HG02852 (cell line): ENCODE results near the gene CHAC1.
A peak's percentile ranks its signal among the peaks of the same experiment; 100 is the strongest.

Experiments
- ATAC-seq: cut with Tn5 transposase; IDR thresholded peaks from one replicate; pipeline ENCODE4 v1.9.1; 2021; ENCODE audit warnings: mild to moderate bottlenecking, moderate library complexity; ENCODE audit not compliant: unreplicated experiment

The CHAC1 gene

DNA sequence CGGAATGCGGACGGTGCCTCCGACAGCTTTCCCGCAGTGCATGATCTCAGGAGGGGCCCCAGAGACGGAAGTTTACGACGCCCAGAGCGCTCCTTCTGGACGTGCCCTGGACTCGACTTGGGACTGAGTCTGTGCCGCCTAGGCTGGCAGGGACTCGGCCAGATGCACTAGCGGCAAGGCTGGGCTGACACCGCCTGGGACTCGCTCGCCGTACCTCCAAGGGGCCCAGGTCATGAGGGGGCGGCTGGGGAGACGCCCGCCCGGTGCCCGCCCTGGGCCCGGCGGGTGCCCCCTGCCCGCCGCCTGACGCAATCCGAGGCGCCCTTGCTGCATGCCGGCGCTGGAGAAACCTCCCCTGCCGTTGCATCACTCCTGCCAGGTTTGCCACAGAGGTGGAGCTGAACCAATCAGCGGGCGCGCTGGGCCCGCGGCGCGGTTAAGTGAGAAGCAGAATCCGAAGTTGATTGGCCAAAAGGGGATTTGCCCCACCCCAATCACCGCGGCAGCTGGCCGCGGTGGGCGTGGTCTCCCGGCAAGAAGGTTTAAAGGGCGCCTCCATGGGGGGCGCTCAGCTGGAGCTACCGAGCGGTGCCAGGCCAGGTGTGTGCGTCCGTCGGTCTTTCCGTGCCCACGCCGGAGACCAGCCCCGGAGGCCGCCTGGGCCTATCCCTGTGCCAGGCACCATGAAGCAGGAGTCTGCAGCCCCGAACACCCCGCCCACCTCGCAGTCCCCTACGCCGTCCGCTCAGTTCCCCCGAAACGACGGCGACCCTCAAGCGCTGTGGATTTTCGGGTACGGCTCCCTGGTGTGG, at the start of gene CHAC1:
CHAC1 (plus strand) TSS at position 571 of the 812 bp plus-strand sequence; CDS start at position 684, 113 bp downstream.
- peak; percentile 97 for ATAC-seq

- ATAC-seq, result no peak
Measured at GRCh38 chr15:40904552-40905201, 48.6 kb upstream of the CHAC1 start.

GRCh38 chr15:40906091-40906990, 46.9 kb upstream of the CHAC1 start:
- peak; percentile 61 for ATAC-seq

DNA sequence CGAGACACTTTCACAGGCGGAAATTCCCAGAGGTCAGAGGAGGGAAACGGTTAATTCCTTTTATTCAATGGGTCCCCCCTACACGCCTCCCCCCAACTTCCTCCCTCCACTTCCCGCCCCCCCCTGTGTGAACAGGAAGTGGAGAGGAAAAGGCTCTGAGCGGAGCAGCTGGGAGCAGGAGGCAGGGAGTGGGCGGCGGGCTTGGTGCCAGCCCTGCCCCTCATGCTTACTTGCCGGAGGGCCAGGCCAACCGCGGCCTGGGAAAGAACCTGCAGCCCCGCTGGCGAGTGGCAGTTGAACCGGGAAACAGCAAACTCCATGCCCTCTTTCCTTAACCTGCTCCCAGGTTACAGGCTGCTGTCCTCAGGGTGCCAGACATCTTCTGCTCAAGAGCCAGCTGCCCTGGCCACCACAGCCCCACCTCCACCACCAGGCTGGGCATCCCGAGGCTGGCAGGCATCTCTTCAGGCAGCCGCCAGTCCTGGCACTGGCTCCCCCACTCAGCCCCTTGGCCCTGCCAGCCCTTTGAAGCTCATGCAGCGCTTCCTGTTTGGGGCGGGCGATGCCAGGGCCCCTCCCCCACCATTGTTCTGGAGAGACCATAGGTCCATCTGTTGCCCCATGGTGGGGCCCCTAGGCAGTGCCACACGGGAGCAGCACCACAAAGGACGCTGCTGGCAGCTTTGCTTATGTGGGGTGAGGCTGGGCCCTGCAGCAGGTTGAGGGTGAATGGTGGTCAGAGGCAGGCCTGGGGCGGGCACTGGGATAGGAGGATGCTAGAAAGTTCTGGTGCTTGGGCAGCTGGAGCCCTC, 46.1 kb upstream of the CHAC1 start:
- ATAC-seq, result peak; percentile 6

DNA sequence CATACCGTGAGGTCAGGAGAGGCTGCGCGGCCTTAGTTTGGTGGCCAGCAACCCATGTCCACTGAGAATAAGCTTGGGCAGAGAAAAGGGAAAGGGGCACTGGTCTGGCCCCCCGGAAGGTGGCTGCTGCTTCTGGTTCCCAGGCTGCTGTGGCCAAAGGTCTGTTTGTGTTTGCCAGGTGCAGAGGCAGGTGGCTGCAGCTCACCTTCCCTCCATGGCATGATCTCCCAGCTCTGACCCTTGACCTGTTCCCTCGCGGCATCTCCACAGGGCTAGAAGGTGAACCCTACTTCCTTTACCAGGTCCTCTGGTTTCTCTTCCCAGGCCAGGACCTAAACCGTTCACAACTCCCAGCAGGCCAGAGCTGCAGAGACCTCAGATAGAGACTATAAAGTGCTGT, 45.2 kb upstream of the CHAC1 start:
- no peak for ATAC-seq

DNA sequence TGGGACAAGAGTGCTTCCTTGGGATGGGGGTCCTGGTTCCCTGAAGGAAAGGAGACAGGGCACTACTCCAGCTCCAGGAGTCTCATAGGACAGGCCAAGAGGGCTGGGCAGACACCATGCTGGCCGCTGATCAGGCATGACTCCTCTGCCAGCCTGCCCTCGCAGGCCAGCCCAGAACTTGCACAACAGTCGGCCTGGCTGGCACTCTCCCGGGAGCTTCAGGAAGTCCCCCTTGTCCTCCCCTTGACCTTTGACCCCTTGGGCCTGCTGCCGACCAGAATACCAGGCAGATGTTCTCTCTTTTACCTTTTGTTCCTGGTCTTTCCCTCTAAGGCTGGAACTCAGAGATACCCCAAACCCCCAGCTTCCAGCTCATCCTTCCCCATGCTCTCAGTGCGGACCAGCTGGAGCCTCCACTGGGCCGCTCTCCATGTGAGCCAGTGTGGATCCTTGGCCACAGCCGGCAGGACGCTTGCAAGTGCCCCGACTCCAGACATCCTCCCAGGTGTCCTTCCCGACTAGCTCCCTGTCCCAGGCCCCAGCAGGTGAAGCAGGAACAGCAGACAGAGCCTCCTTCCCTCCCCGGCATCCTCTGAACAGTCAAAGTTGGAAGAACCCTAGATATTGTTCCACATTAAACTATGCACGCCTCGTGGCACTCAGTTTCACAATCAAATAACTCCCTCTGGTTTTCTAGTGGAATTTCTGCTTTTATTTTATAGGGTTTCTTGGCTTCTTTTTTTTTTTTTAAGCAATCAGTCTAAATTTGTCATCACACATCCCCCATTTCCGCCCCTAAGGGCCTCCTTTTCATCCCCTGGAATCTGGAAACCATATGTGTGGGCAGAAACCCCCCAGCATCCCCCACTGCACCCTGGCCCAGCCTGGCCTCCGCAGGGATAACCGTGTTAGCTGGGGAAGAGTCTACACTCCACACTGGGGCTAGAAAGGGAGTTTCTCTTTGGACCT, 43.3 kb upstream of the CHAC1 start:
- no peak for ATAC-seq

DNA sequence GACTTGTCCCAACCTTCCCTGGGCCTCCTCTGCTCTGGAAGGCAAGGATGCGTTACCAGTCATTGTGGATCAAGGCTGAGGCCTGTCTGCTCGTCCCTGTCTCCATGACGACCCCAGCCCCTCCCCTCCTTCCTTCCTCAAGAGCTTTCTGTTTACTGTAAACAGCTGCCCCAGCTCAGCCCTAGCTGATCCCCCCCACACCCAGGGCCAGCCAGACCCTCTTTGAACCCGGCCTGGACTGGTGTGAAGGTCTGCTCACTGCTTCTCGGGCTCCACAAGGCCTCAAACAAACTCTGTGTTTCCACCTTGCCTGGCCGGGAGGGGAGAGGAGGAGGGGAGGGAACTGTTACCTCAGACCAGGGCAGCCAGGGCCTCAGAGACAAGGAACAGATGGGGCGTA, 42.1 kb upstream of the CHAC1 start:
- ATAC-seq, result no peak

GRCh38 chr15:40911693-40912092, 41.6 kb upstream of the CHAC1 start:
- ATAC-seq, result no peak

- ATAC-seq, result no peak
Measured at GRCh38 chr15:40912478-40912877, 40.8 kb upstream of the CHAC1 start.

- ATAC-seq, result no peak
Measured at GRCh38 chr15:40914013-40914412, 39.3 kb upstream of the CHAC1 start.

DNA sequence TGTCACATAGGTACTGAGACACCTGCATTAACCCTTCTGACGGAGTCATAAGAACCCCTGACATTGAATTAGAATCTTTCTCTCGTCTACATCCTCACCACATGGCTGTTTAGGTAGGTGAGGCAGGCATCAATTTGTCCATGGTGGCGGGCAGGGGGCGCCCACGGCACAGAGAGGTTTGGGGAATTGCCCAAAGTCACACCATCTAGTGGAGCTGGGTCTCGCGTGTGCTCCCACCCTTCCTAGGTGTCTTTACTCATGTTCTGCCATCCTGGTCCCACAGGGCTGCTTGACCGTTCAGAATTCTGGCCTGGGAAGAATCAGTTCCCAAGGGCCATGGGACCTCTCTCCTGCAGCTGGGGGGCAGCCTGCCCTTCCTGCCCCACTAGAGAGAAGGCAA, 38.8 kb upstream of the CHAC1 start:
- ATAC-seq, result no peak

DNA sequence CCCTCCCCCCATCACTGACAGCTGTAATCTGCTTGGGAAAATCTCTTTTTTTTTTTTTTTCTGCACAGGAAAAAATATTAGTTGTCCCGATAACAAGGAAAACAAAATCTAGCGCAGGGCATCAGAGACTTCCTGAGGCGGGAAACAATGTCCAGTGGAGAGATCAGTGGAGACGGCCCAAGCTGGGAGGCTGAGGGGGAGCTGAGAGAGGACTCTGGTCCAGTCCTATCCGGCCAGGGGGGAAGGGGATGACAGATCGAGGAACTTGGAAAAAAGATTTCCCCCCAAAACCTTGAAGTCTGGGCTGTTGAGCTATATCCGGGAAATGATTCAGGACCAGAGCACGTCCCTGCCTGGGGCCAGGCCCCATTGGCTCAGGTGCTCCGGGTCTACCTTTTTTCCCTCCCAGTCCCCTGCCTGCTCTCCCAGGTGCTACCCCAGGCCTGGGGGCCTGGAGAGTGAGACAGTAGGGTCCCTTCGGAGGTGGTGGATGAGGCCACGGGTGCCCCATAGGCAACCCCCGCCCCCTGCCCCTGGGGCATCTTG, 38.1 kb upstream of the CHAC1 start:
- no peak for ATAC-seq

DNA sequence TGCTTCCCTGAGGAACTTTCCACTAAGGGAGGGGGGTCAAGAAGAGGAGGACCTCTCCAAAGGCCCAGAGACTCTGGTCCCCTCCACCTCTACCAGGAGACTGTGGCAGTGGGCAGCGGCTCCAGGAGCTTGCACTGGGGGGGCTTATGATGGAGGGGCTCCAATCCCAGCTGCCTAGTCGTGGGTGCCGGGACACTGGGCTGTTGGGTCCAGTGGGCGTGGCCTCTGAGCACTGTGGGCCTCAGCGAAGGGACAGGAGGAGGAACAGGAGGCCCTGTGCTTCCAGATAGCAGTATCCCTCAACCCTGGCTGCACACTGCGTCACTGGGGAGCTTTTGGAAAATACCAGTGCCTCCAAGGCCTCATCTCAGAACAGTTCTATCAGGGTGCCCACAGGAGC, 37.6 kb upstream of the CHAC1 start:
- no peak for ATAC-seq

GRCh38 chr15:40917585-40917984, 35.7 kb upstream of the CHAC1 start:
- ATAC-seq, result no peak

DNA sequence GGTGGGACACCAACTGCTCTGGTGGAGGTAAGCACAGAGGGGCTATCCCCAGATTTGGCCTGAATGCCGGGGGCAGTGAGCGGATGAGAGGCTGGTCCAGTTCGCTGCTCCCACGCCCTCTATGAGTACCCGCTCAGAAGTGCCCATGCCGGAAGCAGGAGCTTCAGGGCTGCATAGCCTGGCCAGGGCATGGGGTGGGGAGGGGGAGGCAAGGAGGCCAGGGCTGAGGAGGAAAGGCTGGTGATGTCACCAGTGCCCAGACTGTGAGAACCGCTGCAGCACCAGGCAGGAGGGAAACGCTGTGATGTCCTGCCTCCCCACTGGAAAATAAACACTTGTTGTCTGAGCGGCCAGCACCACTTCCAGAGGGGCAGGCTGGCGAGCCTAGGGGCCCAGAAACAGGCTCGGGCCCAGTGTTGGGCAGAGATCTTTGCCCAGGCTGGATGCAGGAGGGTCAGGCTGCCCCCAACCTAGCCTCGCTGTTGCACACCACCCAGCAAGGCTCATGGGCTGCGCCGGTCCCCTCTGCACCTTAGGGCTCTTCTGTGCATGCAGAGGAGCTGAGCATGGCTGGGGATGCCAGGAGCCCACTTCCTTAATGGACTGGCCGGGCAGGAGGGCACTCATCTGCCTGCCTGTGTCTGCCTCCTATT, 35.0 kb upstream of the CHAC1 start:
- ATAC-seq, result no peak

GRCh38 chr15:40918799-40919392, 34.4 kb upstream of the CHAC1 start:
- no peak for ATAC-seq

- ATAC-seq, result no peak
Measured at GRCh38 chr15:40921949-40922607, 31.2 kb upstream of the CHAC1 start.

- no peak for ATAC-seq
Measured at GRCh38 chr15:40922608-40923005, 30.7 kb upstream of the CHAC1 start.
